Stimulated activated CD8-positive, alpha-beta memory T cell treated with anti-CD3 and anti-CD28 coated beads, Interleukin-4, amount 100 ng/mL, for 48 hours (primary cell): ENCODE results near the gene ELMO1.

ENCODE experiments used
- DNase-seq: peaks from one replicate; pipeline ENCODE4 v3.0.0-alpha.2; 2020

The ELMO1 gene

GRCh38 chr7:37365405-37365804 lies 83.3 kb downstream of the ELMO1 start:
- no peak for DNase-seq

- DNase-seq: no peak
Measured at GRCh38 chr7:37364856-37365255, 83.8 kb downstream of the ELMO1 start.

- DNase-seq: no peak
Measured at GRCh38 chr7:37363536-37364491, 84.8 kb downstream of the ELMO1 start.

- DNase-seq: no peak
Measured at GRCh38 chr7:37362802-37363201, 85.9 kb downstream of the ELMO1 start.

GRCh38 chr7:37360484-37360883 lies 88.2 kb downstream of the ELMO1 start:
- DNase-seq: no peak

GRCh38 chr7:37359662-37360444 lies 88.8 kb downstream of the ELMO1 start:
- DNase-seq: no peak

GRCh38 chr7:37359180-37359579 lies 89.5 kb downstream of the ELMO1 start:
- no peak for DNase-seq

- no peak for DNase-seq
Measured at GRCh38 chr7:37357637-37357996, 91.0 kb downstream of the ELMO1 start.

- DNase-seq: no peak
Measured at GRCh38 chr7:37356911-37357636, 91.6 kb downstream of the ELMO1 start.

GRCh38 chr7:37354656-37355131 lies 94.0 kb downstream of the ELMO1 start:
- peak; percentile 70 for DNase-seq

- DNase-seq: no peak
Measured at GRCh38 chr7:37353949-37354655, 94.6 kb downstream of the ELMO1 start.

- DNase-seq: peak; percentile 67
Measured at GRCh38 chr7:37352974-37353948, 95.4 kb downstream of the ELMO1 start.

- DNase-seq: no peak
Measured at GRCh38 chr7:37352251-37352880, 96.3 kb downstream of the ELMO1 start.

- no peak for DNase-seq
Measured at GRCh38 chr7:37351716-37352115, 96.9 kb downstream of the ELMO1 start.

GRCh38 chr7:37349979-37350590 lies 98.6 kb downstream of the ELMO1 start:
- no peak for DNase-seq

- no peak for DNase-seq
Measured at GRCh38 chr7:37348982-37349381, 99.7 kb downstream of the ELMO1 start.

GRCh38 chr7:37346761-37347160 lies 101.9 kb downstream of the ELMO1 start:
- DNase-seq: no peak

- no peak for DNase-seq
Measured at GRCh38 chr7:37344886-37345579, 103.6 kb downstream of the ELMO1 start.

- peak; percentile 74 for DNase-seq
Measured at GRCh38 chr7:37342688-37343471, 105.8 kb downstream of the ELMO1 start.
